Duodenal mucosa (tissue), 2 donors: Measurements from ENCODE around the gene TBC1D22B.
"Not testable (repeated sequence)": the region's sequence is repeated elsewhere in the genome, so short reads cannot be mapped to it uniquely, and the experiment has no call there.

ENCODE experiments used
- H3K27ac ChIP-seq: one replicate; pipeline ENCODE4 v1.7.0; 2013; ENCODE audit warnings: low read depth, low read length
- H3K27me3 ChIP-seq, 2 donors: one replicate each; pipeline ENCODE4 v1.7.0; 2013; ENCODE audit warnings: low read length in 2 of 2, control low read depth in 1 of 2; ENCODE audit not compliant: insufficient read depth in 2 of 2, control insufficient read depth in 1 of 2
- H3K36me3 ChIP-seq, 2 donors: one replicate each; pipeline ENCODE4 v1.7.0; 2013; ENCODE audit warnings: low read length in 2 of 2, control low read depth in 1 of 2; ENCODE audit not compliant: insufficient read depth in 2 of 2, control insufficient read depth in 1 of 2
- H3K4me1 ChIP-seq, 2 donors: one replicate each; pipeline ENCODE4 v1.7.0; 2013; ENCODE audit warnings: low read length in 2 of 2, control low read depth in 1 of 2; ENCODE audit not compliant: insufficient read depth in 2 of 2, control insufficient read depth in 1 of 2
- H3K4me3 ChIP-seq, 2 donors: one replicate each; pipeline ENCODE4 v1.7.0; 2013; ENCODE audit warnings: low read length in 2 of 2, low read depth in 1 of 2
- H3K9ac ChIP-seq, 2 donors: one replicate each; pipeline ENCODE4 v1.7.0; 2013; ENCODE audit warnings: low read length in 2 of 2, low read depth in 1 of 2
- H3K9me3 ChIP-seq, 2 donors: one replicate each; pipeline ENCODE4 v1.7.0; 2013; ENCODE audit warnings: low read length in 2 of 2, control low read depth in 1 of 2; ENCODE audit not compliant: control insufficient read depth in 1 of 2

The TBC1D22B gene

GRCh38 chr6:37319856-37320480 is 62.4 kb downstream of the TBC1D22B start:
- no peak overlapping the region for H3K27ac ChIP-seq
- H3K36me3 ChIP-seq = peaks cover 39 to 61% of the 10 kb centered on the region in 2 donors

GRCh38 chr6:37320646-37321045 is 63.1 kb downstream of the TBC1D22B start:
- no peaks in the 10 kb centered on the region for H3K27me3 ChIP-seq
- no peaks in the 10 kb centered on the region for H3K9me3 ChIP-seq
- no peak overlapping the region for H3K4me3 ChIP-seq
- peaks cover 38 to 59% of the 10 kb centered on the region in 2 donors for H3K36me3 ChIP-seq
- H3K27ac ChIP-seq = no peak overlapping the region
- peaks cover 6 to 21% of the 10 kb centered on the region in 2 donors for H3K4me1 ChIP-seq
- H3K9ac ChIP-seq = no peak overlapping the region

More at GRCh38 chr6:37319856-37320480, 62.4 kb downstream of the TBC1D22B start:
- H3K4me3 ChIP-seq = no peak overlapping the region
- no peaks in the 10 kb centered on the region for H3K27me3 ChIP-seq
- peaks cover 6 to 17% of the 10 kb centered on the region in 2 donors for H3K4me1 ChIP-seq
- no peak overlapping the region for H3K9ac ChIP-seq
- H3K9me3 ChIP-seq = no peaks in the 10 kb centered on the region

GRCh38 chr6:37321101-37321500 is 63.5 kb downstream of the TBC1D22B start:
- Histone ChIP-seq H3K4me1 (peaks cover 6 to 21% of the 10 kb centered on the region in 2 donors), H3K36me3 (peaks cover 34 to 55% of the 10 kb centered on the region in 2 donors), H3K9me3 (no peaks in the 10 kb centered on the region), H3K27me3 (no peaks in the 10 kb centered on the region), H3K27ac (no peak overlapping the region), H3K4me3 (no peak overlapping the region), H3K9ac (no peak overlapping the region)

GRCh38 chr6:37321516-37322415 is 64.2 kb downstream of the TBC1D22B start:
- H3K27ac ChIP-seq = no peak overlapping the region

GRCh38 chr6:37323580-37323979 is 66.0 kb downstream of the TBC1D22B start:
- peaks cover 13 to 30% of the 10 kb centered on the region in 2 donors for H3K36me3 ChIP-seq
- peaks cover 6 to 21% of the 10 kb centered on the region in 2 donors for H3K4me1 ChIP-seq
- no peak overlapping the region for H3K27ac ChIP-seq
- H3K9ac ChIP-seq = no peak overlapping the region
- H3K4me3 ChIP-seq = no peak overlapping the region
- H3K27me3 ChIP-seq = no peaks in the 10 kb centered on the region
- H3K9me3 ChIP-seq = no peaks in the 10 kb centered on the region

More at GRCh38 chr6:37321516-37322415, 64.2 kb downstream of the TBC1D22B start:
- Histone ChIP-seq H3K4me3 (no peak overlapping the region), H3K4me1 (peaks cover 6 to 21% of the 10 kb centered on the region in 2 donors), H3K9ac (no peak overlapping the region), H3K27me3 (no peaks in the 10 kb centered on the region), H3K9me3 (no peaks in the 10 kb centered on the region), H3K36me3 (peaks cover 29 to 48% of the 10 kb centered on the region in 2 donors)

GRCh38 chr6:37324131-37325033 is 66.8 kb downstream of the TBC1D22B start:
- no peak overlapping the region for H3K27ac ChIP-seq

GRCh38 chr6:37330345-37330744 is 72.8 kb downstream of the TBC1D22B start:
- peaks cover 14 to 21% of the 10 kb centered on the region in 2 donors for H3K36me3 ChIP-seq
- not testable (repeated sequence) for H3K27me3 ChIP-seq, H3K4me1 ChIP-seq, H3K27ac ChIP-seq, H3K9ac ChIP-seq, H3K9me3 ChIP-seq, H3K4me3 ChIP-seq

More at GRCh38 chr6:37324131-37325033, 66.8 kb downstream of the TBC1D22B start:
- Histone ChIP-seq H3K4me3 (no peak overlapping the region), H3K9me3 (no peaks in the 10 kb centered on the region), H3K9ac (no peak overlapping the region), H3K27me3 (no peaks in the 10 kb centered on the region), H3K4me1 (peaks cover 6 to 21% of the 10 kb centered on the region in 2 donors), H3K36me3 (peaks cover 9 to 26% of the 10 kb centered on the region in 2 donors)

- Histone ChIP-seq H3K4me3 (no peak overlapping the region), H3K4me1 (no peaks in the 10 kb centered on the region), H3K9me3 (no peaks in the 10 kb centered on the region), H3K27ac (no peak overlapping the region), H3K36me3 (peaks cover 14 to 21% of the 10 kb centered on the region in 2 donors), H3K9ac (no peak overlapping the region), H3K27me3 (no peaks in the 10 kb centered on the region)
These were observed 73.5 kb downstream of the TBC1D22B start for GRCh38 chr6:37331047-37331446.

GRCh38 chr6:37332894-37333293 is 75.3 kb downstream of the TBC1D22B start:
- Histone ChIP-seq H3K9ac (no peak overlapping the region), H3K27ac (no peak overlapping the region), H3K9me3 (no peaks in the 10 kb centered on the region), H3K4me3 (no peak overlapping the region), H3K27me3 (no peaks in the 10 kb centered on the region), H3K36me3 (peaks cover 14 to 21% of the 10 kb centered on the region in 2 donors), H3K4me1 (no peaks in the 10 kb centered on the region)
